ENCODE data around the gene ZNRF2.

ZNRF2 gene

DNA sequence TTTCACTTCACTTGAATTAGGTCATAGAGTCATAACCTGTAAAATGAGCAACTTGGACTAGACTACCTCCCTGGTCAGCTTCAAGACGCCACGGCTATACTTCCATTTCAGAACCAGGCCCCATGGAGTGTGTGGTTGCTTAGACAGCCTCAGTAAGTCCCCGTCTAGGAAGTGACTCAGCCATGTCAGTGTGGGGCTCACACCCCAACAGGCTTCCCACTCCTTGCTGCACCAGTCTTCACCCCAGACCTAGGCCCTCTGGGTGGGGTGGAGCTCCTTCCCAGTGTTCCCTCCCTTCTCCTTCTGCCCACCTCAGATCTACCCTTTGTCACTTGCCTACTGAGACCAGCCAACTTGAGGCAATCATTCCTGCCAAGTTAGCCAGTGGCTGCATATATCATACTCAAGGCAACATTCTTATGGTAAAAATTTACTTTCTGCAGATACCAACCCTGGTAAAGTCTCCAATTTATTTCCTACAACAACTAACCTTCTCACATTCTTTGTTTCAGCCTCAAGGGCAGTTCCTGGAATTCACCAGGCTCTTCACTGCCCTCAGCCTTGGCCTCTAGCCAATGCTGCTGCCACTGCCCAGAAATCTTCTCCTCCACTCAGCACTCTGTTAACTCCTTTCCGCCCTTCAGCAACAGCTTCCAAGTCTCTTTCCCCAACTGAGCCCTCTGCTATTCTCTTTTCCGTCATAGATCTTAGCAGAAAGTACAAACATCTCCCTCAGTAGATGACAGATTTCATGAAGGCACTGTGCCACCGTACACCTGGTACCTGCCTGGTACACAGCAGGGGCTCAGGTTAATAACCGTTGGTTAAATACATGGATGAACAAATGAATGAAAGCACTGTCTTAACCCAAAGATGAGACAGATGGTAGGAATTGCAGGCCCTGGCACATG is 31.3 kb upstream of the ZNRF2 start:
- H3K27ac ChIP-seq: peak overlapping the region; percentile 72
- no peak for TF ChIP-seq ZFX (IDR thresholded peaks at IDR 0.05; ENCODE audit: borderline replicate concordance)
- TF ChIP-seq, protein P1, sequence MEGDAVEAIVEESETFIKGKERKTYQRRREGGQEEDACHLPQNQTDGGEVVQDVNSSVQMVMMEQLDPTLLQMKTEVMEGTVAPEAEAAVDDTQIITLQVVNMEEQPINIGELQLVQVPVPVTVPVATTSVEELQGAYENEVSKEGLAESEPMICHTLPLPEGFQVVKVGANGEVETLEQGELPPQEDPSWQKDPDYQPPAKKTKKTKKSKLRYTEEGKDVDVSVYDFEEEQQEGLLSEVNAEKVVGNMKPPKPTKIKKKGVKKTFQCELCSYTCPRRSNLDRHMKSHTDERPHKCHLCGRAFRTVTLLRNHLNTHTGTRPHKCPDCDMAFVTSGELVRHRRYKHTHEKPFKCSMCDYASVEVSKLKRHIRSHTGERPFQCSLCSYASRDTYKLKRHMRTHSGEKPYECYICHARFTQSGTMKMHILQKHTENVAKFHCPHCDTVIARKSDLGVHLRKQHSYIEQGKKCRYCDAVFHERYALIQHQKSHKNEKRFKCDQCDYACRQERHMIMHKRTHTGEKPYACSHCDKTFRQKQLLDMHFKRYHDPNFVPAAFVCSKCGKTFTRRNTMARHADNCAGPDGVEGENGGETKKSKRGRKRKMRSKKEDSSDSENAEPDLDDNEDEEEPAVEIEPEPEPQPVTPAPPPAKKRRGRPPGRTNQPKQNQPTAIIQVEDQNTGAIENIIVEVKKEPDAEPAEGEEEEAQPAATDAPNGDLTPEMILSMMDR (IDR thresholded peaks at IDR 0.05): no peak

DNA sequence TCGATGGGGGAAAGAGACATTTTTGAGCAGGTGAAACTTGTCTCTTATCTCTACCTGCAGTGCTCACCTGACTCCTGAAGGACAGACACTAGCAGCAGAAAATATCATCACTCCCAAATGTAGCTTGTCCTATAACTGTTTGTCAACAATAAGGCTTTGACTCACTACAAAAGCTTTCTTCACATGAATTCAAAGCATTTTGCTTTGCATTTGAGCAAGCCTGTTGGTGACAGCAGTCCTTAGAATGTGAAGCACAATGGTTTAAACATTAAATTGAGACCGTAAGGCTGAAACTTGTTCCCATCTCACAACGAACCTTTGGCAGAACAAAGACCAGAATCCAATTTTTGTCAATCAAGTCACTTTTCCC is 30.6 kb upstream of the ZNRF2 start:
- H3K27ac ChIP-seq: peak overlapping the region; percentile 72
- no peak for TF ChIP-seq ZFX (IDR thresholded peaks at IDR 0.05; ENCODE audit: borderline replicate concordance)
- TF ChIP-seq, protein P1 (IDR thresholded peaks at IDR 0.05): no peak

DNA sequence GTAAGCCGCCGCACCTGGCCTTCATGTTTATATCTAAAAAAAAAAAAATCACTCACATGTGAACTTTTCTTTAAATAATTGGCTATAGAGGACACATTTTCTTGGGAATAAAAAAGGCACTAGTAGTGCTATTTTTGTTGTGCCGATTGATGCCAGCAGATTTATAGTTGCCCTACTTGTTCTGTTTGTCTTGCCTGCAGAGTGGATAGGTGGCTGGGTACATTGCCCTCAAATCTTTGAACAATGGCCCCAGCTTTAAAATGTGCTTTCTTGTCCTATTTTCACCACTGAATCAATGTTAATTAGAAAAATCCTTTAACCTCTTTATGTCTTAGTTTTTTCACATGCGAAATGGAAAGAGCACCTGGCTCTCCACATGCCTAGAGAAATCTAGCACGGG is 30.1 kb upstream of the ZNRF2 start:
- peak overlapping the region; percentile 72 for H3K27ac ChIP-seq
- TF ChIP-seq ZFX (IDR thresholded peaks at IDR 0.05; ENCODE audit: borderline replicate concordance): no peak
- TF ChIP-seq, protein P1 (IDR thresholded peaks at IDR 0.05): no peak

DNA sequence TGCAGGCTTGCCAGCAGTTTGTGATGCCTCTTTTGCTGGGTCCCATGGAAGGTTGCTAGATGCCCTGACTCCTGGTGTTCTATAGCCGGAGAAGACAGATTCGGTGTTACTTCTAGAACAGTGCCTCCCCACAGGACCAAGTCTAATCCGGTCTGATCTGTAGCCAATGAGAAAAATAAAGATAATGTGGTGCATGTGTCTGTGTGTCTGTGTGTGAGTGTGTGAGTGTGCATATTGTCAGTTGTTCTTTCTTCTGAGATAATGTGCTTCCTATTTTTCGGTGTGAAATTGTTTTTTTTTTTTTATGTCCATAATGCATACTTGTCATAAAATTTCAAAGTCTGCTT is 29.7 kb upstream of the ZNRF2 start:
- TF ChIP-seq ZFX (IDR thresholded peaks at IDR 0.05; ENCODE audit: borderline replicate concordance): no peak
- TF ChIP-seq, protein P1 (IDR thresholded peaks at IDR 0.05): no peak
- peak overlapping the region; percentile 72 for H3K27ac ChIP-seq

DNA sequence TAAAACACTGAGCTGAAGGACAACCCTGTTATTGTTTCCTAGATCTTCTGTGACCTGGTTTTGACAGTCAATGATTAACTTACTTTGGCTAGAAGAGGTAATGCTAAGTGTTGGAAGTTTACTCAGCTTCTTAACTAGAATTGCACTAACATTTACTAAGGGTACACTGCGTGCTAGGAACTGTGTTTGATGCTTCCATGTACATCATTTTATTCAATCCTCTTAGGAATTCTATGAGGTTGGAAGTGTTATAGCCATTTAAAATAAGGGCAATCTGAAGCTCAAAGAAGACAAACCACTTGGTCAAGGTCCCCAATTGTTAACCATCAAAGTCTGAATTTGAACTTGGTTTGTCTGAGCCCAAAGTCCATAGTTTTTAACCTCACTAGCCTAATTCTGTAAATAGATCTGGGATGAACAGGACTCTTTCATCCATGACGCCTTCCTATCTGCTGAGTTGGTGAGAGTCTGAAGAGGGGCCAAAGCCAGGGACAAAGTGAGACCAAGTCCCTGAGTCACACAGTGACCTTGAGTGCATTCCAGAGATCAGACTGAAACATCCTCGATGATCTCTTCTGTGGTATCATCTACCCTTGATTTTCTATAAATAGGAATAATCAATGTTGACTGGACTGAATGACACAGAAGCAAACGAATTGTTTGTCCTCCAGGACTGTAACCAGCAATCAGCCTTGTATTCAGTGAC is 29.2 kb upstream of the ZNRF2 start:
- peak overlapping the region; percentile 72 for H3K27ac ChIP-seq
- no peak for TF ChIP-seq ZFX (IDR thresholded peaks at IDR 0.05; ENCODE audit: borderline replicate concordance)
- TF ChIP-seq, protein P1 (IDR thresholded peaks at IDR 0.05): no peak

DNA sequence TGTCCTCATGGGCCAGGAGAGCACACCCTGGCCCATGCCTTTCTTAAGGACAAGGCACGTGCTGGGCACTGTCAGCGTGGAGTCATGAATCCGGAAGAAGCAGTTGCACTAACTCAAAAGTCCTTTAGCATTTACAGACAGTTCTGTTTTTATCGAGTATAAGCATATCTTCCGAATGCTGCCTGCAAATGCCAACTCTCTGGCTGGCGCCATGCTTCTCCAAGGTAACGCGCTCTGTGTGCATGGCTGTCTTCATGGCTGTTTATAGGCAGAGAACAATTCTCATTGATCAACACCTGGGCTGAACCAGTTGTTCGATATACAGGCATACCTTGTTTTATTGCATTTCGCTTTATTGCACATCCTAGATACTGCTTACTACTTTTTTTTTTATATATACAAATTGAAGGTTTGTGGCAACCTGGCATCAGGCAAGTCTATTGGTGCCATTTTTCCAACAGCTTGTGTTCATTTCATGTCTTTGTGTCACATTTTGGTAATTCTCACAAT is 28.0 kb upstream of the ZNRF2 start:
- TF ChIP-seq ZFX (IDR thresholded peaks at IDR 0.05; ENCODE audit: borderline replicate concordance): no peak
- TF ChIP-seq, protein P1 (IDR thresholded peaks at IDR 0.05): no peak
- H3K27ac ChIP-seq: no peak overlapping the region
